CD14-positive monocyte (primary cell): ENCODE data around the gene ARID1B. TPM values are rescaled to one million over a fixed set of nuclear protein-coding genes. Genes with fewer than 3 reads are reported as not detected.

Experiments used
- DNase-seq, 3 donors: peaks; one replicate each; pipeline ENCODE4 v3.0.0-alpha.2; 2011 to 2022
- H2AFZ ChIP-seq: 2 replicates; pipeline ENCODE4 v1.6.0; 2012; ENCODE audit warnings: mild to moderate bottlenecking, low read depth, low read length, inconsistent platforms; ENCODE audit not compliant: insufficient read depth, poor library complexity, severe bottlenecking
- H3K27ac ChIP-seq, 2 donors: 1 replicate in 1 of 2; 2 replicates in 1 of 2; pipeline ENCODE4 v1.5.1; 2012 to 2013; ENCODE audit warnings: low read length in 2 of 2, control low read depth in 1 of 2, inconsistent platforms in 1 of 2, low read depth in 1 of 2, mild to moderate bottlenecking in 1 of 2
- H3K27me3 ChIP-seq, 2 donors: one replicate each; pipeline versions ENCODE4 v1.6.0 to v1.6.1; 2011 to 2013; ENCODE audit warnings: low read length in 2 of 2; ENCODE audit not compliant: control insufficient read depth in 2 of 2, insufficient read depth in 2 of 2
- H3K36me3 ChIP-seq, 2 donors: replicated peaks in 1 of 2; 1 replicate in 1 of 2; 2 replicates in 1 of 2; pipeline versions ENCODE4 v1.5.1 to v1.6.1; 2012 to 2013; ENCODE audit warnings: low read length in 2 of 2, control low read depth in 1 of 2, inconsistent platforms in 1 of 2, mild to moderate bottlenecking in 1 of 2; ENCODE audit not compliant: insufficient read depth in 2 of 2, control insufficient read depth in 1 of 2
- H3K4me1 ChIP-seq, 2 donors: 1 replicate in 1 of 2; 2 replicates in 1 of 2; pipeline versions ENCODE4 v1.5.1 to v1.6.1; 2012 to 2013; ENCODE audit warnings: low read length in 2 of 2, control low read depth in 1 of 2, inconsistent platforms in 1 of 2, mild to moderate bottlenecking in 1 of 2, moderate library complexity in 1 of 2; ENCODE audit not compliant: insufficient read depth in 2 of 2, control insufficient read depth in 1 of 2
- H3K4me2 ChIP-seq: replicated peaks from 2 replicates; pipeline ENCODE3; 2012; ENCODE audit warnings: low read length, moderate library complexity, mild to moderate bottlenecking; ENCODE audit not compliant: poor library complexity, severe bottlenecking; ENCODE audit errors: extremely low read depth
- H3K4me3 ChIP-seq, 3 experiments: fragments of 200-600 bp in 1 of 3; sonication (generic) in 1 of 3; replicated peaks in 1 of 3; 1 replicate in 2 of 3; 2 replicates in 1 of 3; pipeline ENCODE4 v1.5.1; 2011 to 2013; ENCODE audit warnings: low read length in 3 of 3, mild to moderate bottlenecking in 3 of 3, control low read depth in 2 of 3, low read depth in 2 of 3, inconsistent platforms in 1 of 3, moderate library complexity in 1 of 3
- H3K79me2 ChIP-seq: 2 replicates; pipeline ENCODE4 v1.6.0; 2012; ENCODE audit warnings: mild to moderate bottlenecking, control low read depth, inconsistent platforms, low read length, moderate library complexity; ENCODE audit not compliant: insufficient read depth
- H3K9ac ChIP-seq: 2 replicates; pipeline ENCODE4 v1.6.0; 2017; ENCODE audit warnings: low read length, mild to moderate bottlenecking; ENCODE audit not compliant: insufficient read depth, poor library complexity, severe bottlenecking
- H3K9me3 ChIP-seq, 2 donors: replicated peaks in 1 of 2; 1 replicate in 1 of 2; 2 replicates in 1 of 2; pipeline versions ENCODE4 v1.5.1 to v1.6.1; 2012 to 2013; ENCODE audit warnings: low read length in 2 of 2, control low read depth in 1 of 2; ENCODE audit not compliant: control insufficient read depth in 1 of 2, insufficient read depth in 1 of 2
- H4K20me1 ChIP-seq: 2 replicates; pipeline ENCODE4 v1.6.0; 2012; ENCODE audit warnings: mild to moderate bottlenecking, low read length, control low read depth, moderate library complexity; ENCODE audit not compliant: insufficient read depth
- H3K27ac Mint-ChIP-seq, 7 donors: one replicate each; pipeline ENCODE4 v1.8.0; 2020; ENCODE audit warnings: mild to moderate bottlenecking in 7 of 7, mixed read lengths in 7 of 7, moderate library complexity in 6 of 7, inconsistent platforms in 2 of 7
- H3K27me3 Mint-ChIP-seq, 3 donors: one replicate each; pipeline ENCODE4 v1.8.0; 2021 to 2022; ENCODE audit warnings: low read depth in 3 of 3, mild to moderate bottlenecking in 3 of 3, mixed read lengths in 3 of 3, moderate library complexity in 3 of 3, inconsistent platforms in 1 of 3
- H3K36me3 Mint-ChIP-seq, 2 donors: one replicate each; pipeline ENCODE4 v1.8.0; 2020; ENCODE audit warnings: mixed read lengths in 2 of 2, inconsistent platforms in 1 of 2, mild to moderate bottlenecking in 1 of 2
- H3K4me1 Mint-ChIP-seq: one replicate; pipeline ENCODE4 v1.8.0; 2020; ENCODE audit warnings: mild to moderate bottlenecking, mixed read lengths
- H3K4me3 Mint-ChIP-seq, 2 donors: one replicate each; pipeline ENCODE4 v1.8.0; 2020; ENCODE audit warnings: mild to moderate bottlenecking in 2 of 2, mixed read lengths in 2 of 2, moderate library complexity in 1 of 2
- H3K9me3 Mint-ChIP-seq, 7 donors: one replicate each; pipeline ENCODE4 v1.8.0; 2020 to 2022; ENCODE audit warnings: mixed read lengths in 7 of 7, mild to moderate bottlenecking in 6 of 7, moderate library complexity in 6 of 7, inconsistent platforms in 2 of 7
- WGBS: methylation state at CpG from one replicate; pipeline ENCODE4 v1.1.5; 2013; ENCODE audit warnings: missing lambda C conversion rate; ENCODE audit not compliant: insufficient coverage; 5-methylcytosine and 5-hydroxymethylcytosine counted together
- intact Hi-C, 2 donors: fragments of 100-400 bp; cut with micrococcal nuclease; formaldehyde crosslinking; loops; one replicate each; pipeline versions ENCODE4 v1.15.0 to v1.15.1; 2023
- polyA plus RNA-seq, 3 donors: library from polyadenylated mRNA; depleted of rRNA in 1 of 3; unstranded in 2 of 3; stranded (reverse) in 1 of 3; fragments of 300-500 nt in 2 of 3; fragments of >200 nt in 1 of 3; fragmentation: Illumina TruSeq in 2 of 3; gene quantifications; 1 replicate in 2 of 3; 2 replicates in 1 of 3; pipeline ENCODE4 v1.2.3, GENCODE V29; 2012 to 2021
- TF ChIP-seq, protein P1 (sequence below): fragments of 200-600 bp; IDR thresholded peaks from one replicate; pipeline ENCODE4 v1.8.0; 2022; ENCODE audit warnings: antibody characterized with exemption, mild to moderate bottlenecking

ARID1B gene
- polyA plus RNA-seq, 3 donors = 3.2 to 22.1 (median 3.8) TPM

DNA sequence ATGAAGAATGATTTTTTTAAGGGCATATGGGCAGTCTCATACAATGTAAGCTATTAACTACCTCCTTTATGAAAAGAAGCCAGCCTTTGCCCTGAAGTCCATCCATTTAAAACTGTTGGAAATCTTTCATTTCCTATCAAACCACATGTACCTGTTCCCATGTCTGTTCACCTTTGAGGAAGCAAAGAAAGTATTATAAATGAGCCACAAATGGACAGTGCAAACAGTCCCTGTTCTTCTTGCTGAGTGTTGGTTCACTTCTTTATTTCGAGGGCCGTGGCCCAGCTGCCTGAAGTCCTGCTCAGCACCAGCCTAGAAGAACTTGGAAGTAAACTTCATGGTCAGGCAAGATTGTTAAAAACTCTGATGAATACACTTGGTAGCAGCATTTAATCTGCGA is 433.8 kb downstream of the ARID1B start:
- intact Hi-C loops = no loop called here
- H3K27me3 ChIP-seq = no peaks in the 10 kb centered on the region
- DNase-seq = no peak
- Mint-ChIP-seq H3K9me3 (no peaks in the 10 kb centered on the region), H3K27me3 (peaks cover 0 to 2% (median 0%) of the 10 kb centered on the region in 3 donors), H3K4me1 (no peaks in the 10 kb centered on the region), H3K36me3 (peaks cover 30 to 31% of the 10 kb centered on the region in 2 donors), H3K4me3 (no peak overlapping the region), H3K27ac (no peak overlapping the region)
- no peak overlapping the region for H2AFZ ChIP-seq
- no peaks in the 10 kb centered on the region for H3K9me3 ChIP-seq
- H3K4me1 ChIP-seq = no peaks in the 10 kb centered on the region
- 89% methylated on average over 3 of the region's 3 CpGs for WGBS
- H3K9ac ChIP-seq = no peak overlapping the region
- TF ChIP-seq, protein P1, sequence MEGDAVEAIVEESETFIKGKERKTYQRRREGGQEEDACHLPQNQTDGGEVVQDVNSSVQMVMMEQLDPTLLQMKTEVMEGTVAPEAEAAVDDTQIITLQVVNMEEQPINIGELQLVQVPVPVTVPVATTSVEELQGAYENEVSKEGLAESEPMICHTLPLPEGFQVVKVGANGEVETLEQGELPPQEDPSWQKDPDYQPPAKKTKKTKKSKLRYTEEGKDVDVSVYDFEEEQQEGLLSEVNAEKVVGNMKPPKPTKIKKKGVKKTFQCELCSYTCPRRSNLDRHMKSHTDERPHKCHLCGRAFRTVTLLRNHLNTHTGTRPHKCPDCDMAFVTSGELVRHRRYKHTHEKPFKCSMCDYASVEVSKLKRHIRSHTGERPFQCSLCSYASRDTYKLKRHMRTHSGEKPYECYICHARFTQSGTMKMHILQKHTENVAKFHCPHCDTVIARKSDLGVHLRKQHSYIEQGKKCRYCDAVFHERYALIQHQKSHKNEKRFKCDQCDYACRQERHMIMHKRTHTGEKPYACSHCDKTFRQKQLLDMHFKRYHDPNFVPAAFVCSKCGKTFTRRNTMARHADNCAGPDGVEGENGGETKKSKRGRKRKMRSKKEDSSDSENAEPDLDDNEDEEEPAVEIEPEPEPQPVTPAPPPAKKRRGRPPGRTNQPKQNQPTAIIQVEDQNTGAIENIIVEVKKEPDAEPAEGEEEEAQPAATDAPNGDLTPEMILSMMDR = no peak
- H3K27ac ChIP-seq = no peak overlapping the region
- no peak overlapping the region for H3K4me2 ChIP-seq
- H4K20me1 ChIP-seq = no peaks in the 10 kb centered on the region
- H3K4me3 ChIP-seq = no peak overlapping the region
- peaks cover 23 to 24% of the 10 kb centered on the region in 2 donors for H3K36me3 ChIP-seq
- no peaks in the 10 kb centered on the region for H3K79me2 ChIP-seq

DNA sequence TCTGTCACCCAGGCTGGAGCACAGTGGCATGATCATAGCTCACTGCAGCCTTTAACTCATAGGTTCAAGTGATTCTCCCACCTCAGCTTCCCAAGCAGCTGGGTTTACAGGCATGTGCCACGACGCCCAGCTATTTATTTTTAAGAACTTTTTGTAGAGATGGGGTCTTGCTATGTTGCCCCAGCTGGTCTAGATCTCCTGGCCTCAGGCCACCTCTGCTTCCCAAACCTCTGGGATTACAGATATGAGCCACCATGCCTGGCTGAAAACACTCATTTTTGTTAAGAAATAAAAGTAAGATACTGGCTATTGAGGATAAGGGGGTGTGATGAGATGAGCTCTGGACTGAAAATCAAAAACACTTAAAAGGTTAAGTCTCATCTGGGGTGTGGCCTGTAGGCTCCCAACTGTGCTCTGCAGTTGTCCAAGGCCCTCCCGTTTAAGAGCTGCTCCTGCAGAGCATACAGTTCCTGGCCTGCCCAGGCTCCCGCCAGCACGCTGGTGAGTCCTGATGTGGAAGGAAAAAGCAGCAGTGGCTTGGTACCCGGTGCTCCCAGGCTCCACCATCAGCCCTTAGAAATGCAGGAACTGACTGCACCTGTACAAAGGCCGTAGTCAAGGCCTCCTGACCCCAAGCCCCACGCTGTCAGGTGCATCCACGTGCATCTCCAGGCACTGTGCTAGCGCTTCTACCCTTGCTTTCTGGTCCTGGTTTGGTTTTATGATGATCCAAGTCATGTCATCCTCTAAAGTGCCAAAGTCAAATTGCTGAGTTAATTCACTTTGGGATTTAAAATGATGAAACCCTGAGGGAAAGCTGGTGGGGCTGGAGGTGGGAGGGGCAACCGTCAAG is 434.7 kb downstream of the ARID1B start:
- no peaks in the 10 kb centered on the region for H3K27me3 ChIP-seq
- 78% methylated on average over 8 of the region's 11 CpGs for WGBS
- intact Hi-C loops = no loop called here
- Mint-ChIP-seq H3K9me3 (peaks cover 0 to 2% (median 0%) of the 10 kb centered on the region in 7 donors), H3K27ac (peak overlapping the region in 1 of 7 donors; percentile 69), H3K36me3 (peaks cover 21 to 22% of the 10 kb centered on the region in 2 donors), H3K4me3 (no peak overlapping the region), H3K4me1 (no peaks in the 10 kb centered on the region), H3K27me3 (peaks cover 0 to 2% (median 0%) of the 10 kb centered on the region in 3 donors)
- DNase-seq = no peak
- no peaks in the 10 kb centered on the region for H3K4me1 ChIP-seq
- no peaks in the 10 kb centered on the region for H4K20me1 ChIP-seq
- H3K4me2 ChIP-seq = no peak overlapping the region
- H2AFZ ChIP-seq = no peak overlapping the region
- H3K79me2 ChIP-seq = no peaks in the 10 kb centered on the region
- peaks cover 15 to 16% of the 10 kb centered on the region in 2 donors for H3K36me3 ChIP-seq
- no peak overlapping the region for H3K9ac ChIP-seq
- no peak overlapping the region for H3K4me3 ChIP-seq
- TF ChIP-seq, protein P1 = no peak
- H3K9me3 ChIP-seq = no peaks in the 10 kb centered on the region
- H3K27ac ChIP-seq = no peak overlapping the region
